CD14-positive monocyte (primary cell): ENCODE data around the gene PCSK4. TPM values are rescaled to one million over a fixed set of nuclear protein-coding genes. Genes with fewer than 3 reads are reported as not detected.

Experiments used
- DNase-seq, 3 donors: peaks; one replicate each; pipeline ENCODE4 v3.0.0-alpha.2; 2011 to 2022
- H2AFZ ChIP-seq: 2 replicates; pipeline ENCODE4 v1.6.0; 2012; ENCODE audit warnings: mild to moderate bottlenecking, low read depth, low read length, inconsistent platforms; ENCODE audit not compliant: insufficient read depth, poor library complexity, severe bottlenecking
- H3K27ac ChIP-seq, 2 donors: 1 replicate in 1 of 2; 2 replicates in 1 of 2; pipeline ENCODE4 v1.5.1; 2012 to 2013; ENCODE audit warnings: low read length in 2 of 2, control low read depth in 1 of 2, inconsistent platforms in 1 of 2, low read depth in 1 of 2, mild to moderate bottlenecking in 1 of 2
- H3K27me3 ChIP-seq, 2 donors: one replicate each; pipeline versions ENCODE4 v1.6.0 to v1.6.1; 2011 to 2013; ENCODE audit warnings: low read length in 2 of 2; ENCODE audit not compliant: control insufficient read depth in 2 of 2, insufficient read depth in 2 of 2
- H3K36me3 ChIP-seq, 2 donors: replicated peaks in 1 of 2; 1 replicate in 1 of 2; 2 replicates in 1 of 2; pipeline versions ENCODE4 v1.5.1 to v1.6.1; 2012 to 2013; ENCODE audit warnings: low read length in 2 of 2, control low read depth in 1 of 2, inconsistent platforms in 1 of 2, mild to moderate bottlenecking in 1 of 2; ENCODE audit not compliant: insufficient read depth in 2 of 2, control insufficient read depth in 1 of 2
- H3K4me1 ChIP-seq, 2 donors: 1 replicate in 1 of 2; 2 replicates in 1 of 2; pipeline versions ENCODE4 v1.5.1 to v1.6.1; 2012 to 2013; ENCODE audit warnings: low read length in 2 of 2, control low read depth in 1 of 2, inconsistent platforms in 1 of 2, mild to moderate bottlenecking in 1 of 2, moderate library complexity in 1 of 2; ENCODE audit not compliant: insufficient read depth in 2 of 2, control insufficient read depth in 1 of 2
- H3K4me2 ChIP-seq: replicated peaks from 2 replicates; pipeline ENCODE3; 2012; ENCODE audit warnings: low read length, moderate library complexity, mild to moderate bottlenecking; ENCODE audit not compliant: poor library complexity, severe bottlenecking; ENCODE audit errors: extremely low read depth
- H3K4me3 ChIP-seq, 3 experiments: fragments of 200-600 bp in 1 of 3; sonication (generic) in 1 of 3; replicated peaks in 1 of 3; 1 replicate in 2 of 3; 2 replicates in 1 of 3; pipeline ENCODE4 v1.5.1; 2011 to 2013; ENCODE audit warnings: low read length in 3 of 3, mild to moderate bottlenecking in 3 of 3, control low read depth in 2 of 3, low read depth in 2 of 3, inconsistent platforms in 1 of 3, moderate library complexity in 1 of 3
- H3K79me2 ChIP-seq: 2 replicates; pipeline ENCODE4 v1.6.0; 2012; ENCODE audit warnings: mild to moderate bottlenecking, control low read depth, inconsistent platforms, low read length, moderate library complexity; ENCODE audit not compliant: insufficient read depth
- H3K9ac ChIP-seq: 2 replicates; pipeline ENCODE4 v1.6.0; 2017; ENCODE audit warnings: low read length, mild to moderate bottlenecking; ENCODE audit not compliant: insufficient read depth, poor library complexity, severe bottlenecking
- H3K9me3 ChIP-seq, 2 donors: replicated peaks in 1 of 2; 1 replicate in 1 of 2; 2 replicates in 1 of 2; pipeline versions ENCODE4 v1.5.1 to v1.6.1; 2012 to 2013; ENCODE audit warnings: low read length in 2 of 2, control low read depth in 1 of 2; ENCODE audit not compliant: control insufficient read depth in 1 of 2, insufficient read depth in 1 of 2
- H4K20me1 ChIP-seq: 2 replicates; pipeline ENCODE4 v1.6.0; 2012; ENCODE audit warnings: mild to moderate bottlenecking, low read length, control low read depth, moderate library complexity; ENCODE audit not compliant: insufficient read depth
- H3K27ac Mint-ChIP-seq, 7 donors: one replicate each; pipeline ENCODE4 v1.8.0; 2020; ENCODE audit warnings: mild to moderate bottlenecking in 7 of 7, mixed read lengths in 7 of 7, moderate library complexity in 6 of 7, inconsistent platforms in 2 of 7
- H3K27me3 Mint-ChIP-seq, 3 donors: one replicate each; pipeline ENCODE4 v1.8.0; 2021 to 2022; ENCODE audit warnings: low read depth in 3 of 3, mild to moderate bottlenecking in 3 of 3, mixed read lengths in 3 of 3, moderate library complexity in 3 of 3, inconsistent platforms in 1 of 3
- H3K36me3 Mint-ChIP-seq, 2 donors: one replicate each; pipeline ENCODE4 v1.8.0; 2020; ENCODE audit warnings: mixed read lengths in 2 of 2, inconsistent platforms in 1 of 2, mild to moderate bottlenecking in 1 of 2
- H3K4me1 Mint-ChIP-seq: one replicate; pipeline ENCODE4 v1.8.0; 2020; ENCODE audit warnings: mild to moderate bottlenecking, mixed read lengths
- H3K4me3 Mint-ChIP-seq, 2 donors: one replicate each; pipeline ENCODE4 v1.8.0; 2020; ENCODE audit warnings: mild to moderate bottlenecking in 2 of 2, mixed read lengths in 2 of 2, moderate library complexity in 1 of 2
- H3K9me3 Mint-ChIP-seq, 7 donors: one replicate each; pipeline ENCODE4 v1.8.0; 2020 to 2022; ENCODE audit warnings: mixed read lengths in 7 of 7, mild to moderate bottlenecking in 6 of 7, moderate library complexity in 6 of 7, inconsistent platforms in 2 of 7
- CTCF ChIP-seq: fragments of 200-600 bp; IDR thresholded peaks from one replicate; pipeline ENCODE4 v1.8.0; 2022; ENCODE audit warnings: antibody characterized with exemption, mild to moderate bottlenecking
- WGBS: methylation state at CpG from one replicate; pipeline ENCODE4 v1.1.5; 2013; ENCODE audit warnings: missing lambda C conversion rate; ENCODE audit not compliant: insufficient coverage; 5-methylcytosine and 5-hydroxymethylcytosine counted together
- intact Hi-C, 2 donors: fragments of 100-400 bp; cut with micrococcal nuclease; formaldehyde crosslinking; loops; one replicate each; pipeline versions ENCODE4 v1.15.0 to v1.15.1; 2023
- polyA plus RNA-seq, 3 donors: library from polyadenylated mRNA; depleted of rRNA in 1 of 3; unstranded in 2 of 3; stranded (reverse) in 1 of 3; fragments of 300-500 nt in 2 of 3; fragments of >200 nt in 1 of 3; fragmentation: Illumina TruSeq in 2 of 3; gene quantifications; 1 replicate in 2 of 3; 2 replicates in 1 of 3; pipeline ENCODE4 v1.2.3, GENCODE V29; 2012 to 2021

Gene PCSK4
- polyA plus RNA-seq, 3 donors: 0.34 to 1.0 TPM; not detected in 1

DNA sequence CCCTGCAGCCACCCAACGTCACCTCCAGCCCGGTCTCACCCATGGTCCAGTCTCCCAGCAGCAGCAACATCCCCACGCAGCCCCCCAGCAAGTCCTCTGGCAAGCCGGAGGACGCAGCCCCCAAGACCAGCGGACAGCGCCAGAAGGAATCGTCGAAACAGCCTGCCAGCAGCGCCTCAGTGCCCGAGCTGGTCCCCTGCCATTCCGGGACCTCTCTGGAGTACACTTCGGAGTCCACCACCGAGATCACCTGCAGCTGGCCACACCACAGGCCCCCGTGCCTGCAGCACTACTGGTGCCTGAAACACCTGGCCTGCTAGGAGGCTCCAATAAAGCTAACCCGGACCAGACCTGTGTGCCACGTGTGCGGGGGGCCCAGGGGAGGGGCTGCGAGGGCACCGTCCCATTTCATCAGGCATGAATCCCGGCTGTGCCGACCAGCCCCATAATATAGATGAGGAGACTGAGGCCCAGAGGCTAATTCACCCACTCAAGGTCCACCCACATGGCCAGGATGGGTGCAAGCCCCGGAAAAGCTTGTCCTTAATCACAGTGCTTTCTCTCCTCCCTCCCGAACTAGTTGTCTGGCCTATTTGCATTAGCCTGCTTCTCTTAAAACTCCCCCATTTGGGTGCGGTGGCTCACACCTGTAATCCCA, 7.6 kb upstream of the PCSK4 start:
- H3K9me3 Mint-ChIP-seq: peaks cover 0 to 7% (median 2%) of the 10 kb centered on the region in 7 donors
- intact Hi-C loops: no loop called here
- no peak for DNase-seq
- Histone ChIP-seq H3K4me2 (no peak overlapping the region), H3K9me3 (no peaks in the 10 kb centered on the region), H4K20me1 (no peaks in the 10 kb centered on the region), H3K27ac (no peak overlapping the region), H3K27me3 (peaks cover 0 to 9% of the 10 kb centered on the region in 2 donors), H3K79me2 (no peaks in the 10 kb centered on the region), H3K4me3 (no peak overlapping the region), H2AFZ (no peak overlapping the region), H3K9ac (no peak overlapping the region), H3K4me1 (no peaks in the 10 kb centered on the region), H3K36me3 (no peaks in the 10 kb centered on the region)
- 88% methylated on average over 20 of the region's 25 CpGs for WGBS
- H3K4me1 Mint-ChIP-seq: peaks cover 2% of the 10 kb centered on the region
- H3K27ac Mint-ChIP-seq: peak overlapping the region in 1 of 7 donors; percentile 56
- no peak overlapping the region for H3K4me3 Mint-ChIP-seq
- no peak for TF ChIP-seq CTCF
- H3K27me3 Mint-ChIP-seq: peaks cover 17 to 29% (median 25%) of the 10 kb centered on the region in 3 donors
- no peaks in the 10 kb centered on the region for H3K36me3 Mint-ChIP-seq

DNA sequence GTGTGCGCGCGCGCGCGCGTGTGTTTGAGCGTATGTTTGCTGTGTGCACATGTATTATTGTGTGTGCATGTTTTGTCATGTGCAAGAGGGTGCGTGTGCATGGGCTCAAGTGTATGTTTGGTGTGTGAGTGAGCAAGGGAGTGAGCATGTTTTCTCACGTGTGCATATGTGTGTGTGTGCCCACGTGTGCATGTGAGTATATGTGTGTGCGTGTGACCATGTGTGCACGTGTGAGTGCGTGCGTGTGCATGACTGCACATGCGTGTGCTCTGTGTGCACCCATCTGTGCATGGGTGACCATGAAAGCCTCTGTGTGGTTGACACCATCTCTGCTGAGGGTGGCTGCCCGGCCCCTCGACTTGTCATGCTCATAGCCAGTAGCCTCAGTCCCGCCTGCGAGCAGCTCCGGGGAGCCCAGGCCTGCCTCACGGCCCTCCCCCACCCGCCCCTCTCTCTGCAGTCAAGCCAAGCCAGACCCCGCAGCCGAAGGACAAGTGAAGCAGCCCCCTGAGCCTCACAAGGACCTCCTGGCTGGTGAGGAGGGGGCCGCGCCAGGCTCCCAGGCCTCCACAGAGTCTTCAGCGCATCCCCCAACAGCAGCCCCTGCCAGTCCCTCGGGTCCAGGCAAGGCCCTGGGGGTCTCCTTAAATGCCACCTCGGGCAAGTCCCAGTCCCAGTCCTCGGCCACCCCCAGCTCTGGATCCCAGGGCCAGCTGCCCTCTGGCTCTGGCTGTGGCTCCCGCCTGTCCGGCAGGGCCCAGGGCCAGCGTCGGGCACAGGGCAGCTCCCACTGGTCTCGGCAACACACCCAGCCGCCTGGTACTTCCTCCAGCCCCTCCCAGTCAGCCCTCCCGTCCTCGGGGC, 6.8 kb upstream of the PCSK4 start:
- H3K36me3 Mint-ChIP-seq: no peaks in the 10 kb centered on the region
- Histone ChIP-seq H3K36me3 (no peaks in the 10 kb centered on the region), H3K4me1 (no peaks in the 10 kb centered on the region), H3K9ac (no peak overlapping the region), H3K27ac (no peak overlapping the region), H2AFZ (no peak overlapping the region), H3K4me2 (no peak overlapping the region), H4K20me1 (no peaks in the 10 kb centered on the region), H3K4me3 (no peak overlapping the region), H3K9me3 (no peaks in the 10 kb centered on the region), H3K27me3 (peaks cover 0 to 15% of the 10 kb centered on the region in 2 donors), H3K79me2 (no peaks in the 10 kb centered on the region)
- peaks cover 13 to 31% (median 27%) of the 10 kb centered on the region in 3 donors for H3K27me3 Mint-ChIP-seq
- no peak for DNase-seq
- TF ChIP-seq CTCF: no peak
- no peak overlapping the region for H3K4me3 Mint-ChIP-seq
- H3K4me1 Mint-ChIP-seq: peaks cover 2% of the 10 kb centered on the region
- peak overlapping the region in 1 of 7 donors; percentile 56 for H3K27ac Mint-ChIP-seq
- intact Hi-C loops: no loop called here
- peaks cover 0 to 7% (median 2%) of the 10 kb centered on the region in 7 donors for H3K9me3 Mint-ChIP-seq
- WGBS: 83% methylated on average over 36 of the region's 39 CpGs
